ENCODE measurements around the gene POLR3A. TPM values are rescaled to one million over a fixed set of nuclear protein-coding genes. Genes with fewer than 3 reads are reported as not detected.

POLR3A gene
- total RNA-seq, 2 experiments from 2014 or later = 25.2 to 26.7 TPM

- H3K27ac Mint-ChIP-seq = no peak overlapping the region
- no peaks in the 10 kb centered on the region for H3K9me3 Mint-ChIP-seq
- peaks cover 4% of the 10 kb centered on the region for H3K4me1 Mint-ChIP-seq
- no peak overlapping the region for H3K4me3 Mint-ChIP-seq
- no peak for DNase-seq
- H3K36me3 Mint-ChIP-seq = no peaks in the 10 kb centered on the region
- peaks cover 9% of the 10 kb centered on the region for H3K27me3 Mint-ChIP-seq
Measured at GRCh38 chr10:77940225-77940624, 89.1 kb downstream of the POLR3A start.

GRCh38 chr10:77939561-77940001 is 89.7 kb downstream of the POLR3A start:
- Mint-ChIP-seq H3K36me3 (no peaks in the 10 kb centered on the region), H3K4me1 (peaks cover 4% of the 10 kb centered on the region), H3K27me3 (peaks cover 9% of the 10 kb centered on the region), H3K9me3 (no peaks in the 10 kb centered on the region), H3K4me3 (no peak overlapping the region), H3K27ac (no peak overlapping the region)
- DNase-seq = no peak

GRCh38 chr10:77936697-77937567 is 92.4 kb downstream of the POLR3A start:
- Mint-ChIP-seq H3K9me3 (no peaks in the 10 kb centered on the region), H3K27ac (no peak overlapping the region), H3K4me1 (no peaks in the 10 kb centered on the region), H3K36me3 (no peaks in the 10 kb centered on the region), H3K4me3 (no peak overlapping the region), H3K27me3 (peaks cover 3% of the 10 kb centered on the region)
- DNase-seq = no peak

GRCh38 chr10:77932016-77932715 is 97.1 kb downstream of the POLR3A start:
- H3K9me3 Mint-ChIP-seq = no peaks in the 10 kb centered on the region
- H3K27ac Mint-ChIP-seq = no peak overlapping the region
- no peak for DNase-seq
- H3K27me3 Mint-ChIP-seq = peaks cover 33% of the 10 kb centered on the region
- no peaks in the 10 kb centered on the region for H3K36me3 Mint-ChIP-seq
- peaks cover 4% of the 10 kb centered on the region for H3K4me1 Mint-ChIP-seq
- H3K4me3 Mint-ChIP-seq = no peak overlapping the region

GRCh38 chr10:77927402-77928246 is 101.7 kb downstream of the POLR3A start:
- Mint-ChIP-seq H3K36me3 (no peaks in the 10 kb centered on the region), H3K9me3 (no peaks in the 10 kb centered on the region), H3K27ac (no peak overlapping the region), H3K4me3 (peak overlapping the region; percentile 63), H3K4me1 (peaks cover 8% of the 10 kb centered on the region), H3K27me3 (peaks cover 62% of the 10 kb centered on the region)
- no peak for DNase-seq

GRCh38 chr10:77926566-77927401 is 102.5 kb downstream of the POLR3A start, which contains the start of gene DLG5:
DLG5 (minus strand) TSS chr10:77926755; CDS start chr10:77926520, 235 bp downstream.
- Mint-ChIP-seq H3K4me1 (peaks cover 8% of the 10 kb centered on the region), H3K4me3 (peak within 1 kb of the TSS; percentile 63), H3K9me3 (no peaks in the 10 kb centered on the region), H3K27me3 (peaks cover 66% of the 10 kb centered on the region), H3K27ac (no peak within 1 kb of the TSS), H3K36me3 (no peaks in the 10 kb centered on the region)
- peak; percentile 41 for DNase-seq

- Mint-ChIP-seq H3K36me3 (no peaks in the 10 kb centered on the region), H3K9me3 (no peaks in the 10 kb centered on the region), H3K4me1 (peaks cover 8% of the 10 kb centered on the region), H3K27ac (no peak overlapping the region), H3K27me3 (peaks cover 64% of the 10 kb centered on the region), H3K4me3 (peak overlapping the region; percentile 47)
- DNase-seq = peak; percentile 4
Measured at GRCh38 chr10:77925795-77926565, 103.3 kb downstream of the POLR3A start.

GRCh38 chr10:77925410-77925794 is 103.9 kb downstream of the POLR3A start:
- H3K36me3 Mint-ChIP-seq = no peaks in the 10 kb centered on the region
- no peak for DNase-seq
- H3K27me3 Mint-ChIP-seq = peaks cover 69% of the 10 kb centered on the region
- H3K27ac Mint-ChIP-seq = no peak overlapping the region
- peaks cover 8% of the 10 kb centered on the region for H3K4me1 Mint-ChIP-seq
- no peaks in the 10 kb centered on the region for H3K9me3 Mint-ChIP-seq
- H3K4me3 Mint-ChIP-seq = peak overlapping the region; percentile 47

- no peak overlapping the region for H3K27ac Mint-ChIP-seq
- H3K36me3 Mint-ChIP-seq = no peaks in the 10 kb centered on the region
- no peak for DNase-seq
- H3K9me3 Mint-ChIP-seq = no peaks in the 10 kb centered on the region
- no peak overlapping the region for H3K4me3 Mint-ChIP-seq
- peaks cover 59% of the 10 kb centered on the region for H3K27me3 Mint-ChIP-seq
- peaks cover 8% of the 10 kb centered on the region for H3K4me1 Mint-ChIP-seq
Measured at GRCh38 chr10:77922566-77923179, 106.6 kb downstream of the POLR3A start.

GRCh38 chr10:77922055-77922454 is 107.3 kb downstream of the POLR3A start:
- DNase-seq = no peak
- no peak overlapping the region for H3K27ac Mint-ChIP-seq
- no peak overlapping the region for H3K4me3 Mint-ChIP-seq
- H3K9me3 Mint-ChIP-seq = no peaks in the 10 kb centered on the region
- no peaks in the 10 kb centered on the region for H3K36me3 Mint-ChIP-seq
- H3K27me3 Mint-ChIP-seq = peaks cover 54% of the 10 kb centered on the region
- H3K4me1 Mint-ChIP-seq = peaks cover 4% of the 10 kb centered on the region

- H3K4me3 Mint-ChIP-seq = no peak overlapping the region
- H3K36me3 Mint-ChIP-seq = no peaks in the 10 kb centered on the region
- DNase-seq = no peak
- H3K9me3 Mint-ChIP-seq = no peaks in the 10 kb centered on the region
- peaks cover 4% of the 10 kb centered on the region for H3K4me1 Mint-ChIP-seq
- H3K27ac Mint-ChIP-seq = no peak overlapping the region
- peaks cover 56% of the 10 kb centered on the region for H3K27me3 Mint-ChIP-seq
Measured at GRCh38 chr10:77921395-77921794, 107.9 kb downstream of the POLR3A start.

GRCh38 chr10:77920495-77920894 is 108.8 kb downstream of the POLR3A start:
- Mint-ChIP-seq H3K36me3 (no peaks in the 10 kb centered on the region), H3K4me1 (peaks cover 4% of the 10 kb centered on the region), H3K9me3 (no peaks in the 10 kb centered on the region), H3K4me3 (no peak overlapping the region), H3K27me3 (peaks cover 54% of the 10 kb centered on the region), H3K27ac (no peak overlapping the region)
- DNase-seq = no peak

- peaks cover 47% of the 10 kb centered on the region for H3K27me3 Mint-ChIP-seq
- no peak for DNase-seq
- no peaks in the 10 kb centered on the region for H3K9me3 Mint-ChIP-seq
- H3K36me3 Mint-ChIP-seq = no peaks in the 10 kb centered on the region
- no peak overlapping the region for H3K27ac Mint-ChIP-seq
- no peak overlapping the region for H3K4me3 Mint-ChIP-seq
- H3K4me1 Mint-ChIP-seq = no peaks in the 10 kb centered on the region
Measured at GRCh38 chr10:77919713-77920108, 109.6 kb downstream of the POLR3A start.

Measured in activated naive CD8-positive, alpha-beta T cell treated with anti-CD3 and anti-CD28 coated beads for 36 hours (primary cell).